ENCODE results near the gene NDUFB7. TPM values are rescaled to one million over a fixed set of nuclear protein-coding genes. Genes with fewer than 3 reads are reported as not detected.
A peak's percentile ranks its signal among the peaks of the same experiment; 100 is the strongest.
"Not testable (repeated sequence)": the region's sequence is repeated elsewhere in the genome, so short reads cannot be mapped to it uniquely, and the experiment has no call there.

NDUFB7 gene
- total RNA-seq, 1 experiment from 2014 or later: 155 TPM

GRCh38 chr19:14553042-14553938, 18.6 kb downstream of the NDUFB7 start:
- Histone ChIP-seq H2BK5ac (ENCODE audit: insufficient read length, low read length) (no peak overlapping the region), H2BK12ac (ENCODE audit: insufficient read length, low read depth, low read length) (no peak overlapping the region), H3K4me2 (ENCODE audit: insufficient read depth, insufficient read length, low read length) (no peak overlapping the region), H2BK15ac (ENCODE audit: low read depth, low read length) (0 out of 2 replicates have a peak overlapping the region, but pooled peaks have one; percentile 10), H3K14ac (ENCODE audit: insufficient read depth, low read length) (no peak overlapping the region), H3K4ac (ENCODE audit: low read depth, low read length) (no peak overlapping the region), H3K4me1 (ENCODE audit: insufficient read depth, low read length) (no peaks in the 10 kb centered on the region), H2AK5ac (ENCODE audit: insufficient read length, low read length) (no peak overlapping the region), H3K56ac (ENCODE audit: insufficient read length, low read depth, low read length) (no peak overlapping the region), H3K27ac (ENCODE audit: insufficient read length, low read depth, low read length) (no peak overlapping the region), H4K20me1 (ENCODE audit: control insufficient read depth, insufficient read depth, insufficient read length) (no peaks in the 10 kb centered on the region), H3K9me3 (ENCODE audit: control insufficient read depth, low read depth, low read length) (no peaks in the 10 kb centered on the region), H3K79me1 (ENCODE audit: insufficient read depth, low read depth, low read length, poor library complexity, severe bottlenecking) (peaks cover 2% of the 10 kb centered on the region), H4K8ac (replicated peaks; ENCODE audit: insufficient read length, low read depth, low read length) (no peak overlapping the region), H2AFZ (ENCODE audit: low read length) (no peak overlapping the region), H2BK20ac (ENCODE audit: low read depth, low read length, poor library complexity, severe bottlenecking) (no peak overlapping the region), H3K18ac (ENCODE audit: insufficient read length, low read depth, low read length) (no peak overlapping the region), H3K9ac (ENCODE audit: extremely low read depth, insufficient read length, low read length) (no peak overlapping the region), H4K5ac (ENCODE audit: insufficient read length, low read depth, low read length) (no peak overlapping the region), H3K23me2 (ENCODE audit: insufficient read length, low read depth, low read length, poor library complexity, severe bottlenecking) (peaks cover 3% of the 10 kb centered on the region), H4K91ac (ENCODE audit: insufficient read length, low read depth, low read length) (no peak overlapping the region), H3K27me3 (ENCODE audit: insufficient read depth, low read length) (no peaks in the 10 kb centered on the region), H3K23ac (ENCODE audit: insufficient read length, low read depth, low read length) (no peak overlapping the region), H3K79me2 (ENCODE audit: insufficient read depth, low read length) (no peaks in the 10 kb centered on the region), H2BK120ac (ENCODE audit: low read depth, low read length, poor library complexity, severe bottlenecking) (no peak overlapping the region), H3T11ph (ENCODE audit: low read length) (no peak overlapping the region)
- DNase-seq: peak; percentile 27
- Mint-ChIP-seq H3K4me1 (peaks cover 18 to 28% of the 10 kb centered on the region in 2 experiments), H3K9me3 (no peaks in the 10 kb centered on the region), H3K27ac (peak overlapping the region in 2 of 3 experiments; percentile 44 to 65; a peak in 1 of 7 replicates), H3K36me3 (ENCODE audit: insufficient read depth in 1 of 3, low read depth in 3 of 3) (peaks cover 2 to 9% (median 7%) of the 10 kb centered on the region in 3 experiments), H3K4me3 (no peak overlapping the region), H3K27me3 (ENCODE audit: low read depth) (no peaks in the 10 kb centered on the region)
- no CpG with 5 or more reads among the region's 35 CpGs for whole genome bisulfite sequencing (ENCODE audit: extremely low coverage, insufficient read length, low lambda C conversion rate)
- TF ChIP-seq CTCF (conservative IDR thresholded peaks at IDR 0.05): no peak

GRCh38 chr19:14552006-14552360, 19.9 kb downstream of the NDUFB7 start:
- WGBS (ENCODE audit: extremely low coverage, insufficient read length, low lambda C conversion rate): no CpG with 5 or more reads among the region's 8 CpGs
- not testable (repeated sequence) for H3T11ph ChIP-seq (ENCODE audit: low read length); H3K23ac ChIP-seq (ENCODE audit: insufficient read length, low read depth, low read length); H2AFZ ChIP-seq (ENCODE audit: low read length); H2BK20ac ChIP-seq (ENCODE audit: low read depth, low read length, poor library complexity, severe bottlenecking); H3K18ac ChIP-seq (ENCODE audit: insufficient read length, low read depth, low read length); H4K20me1 ChIP-seq (ENCODE audit: control insufficient read depth, insufficient read depth, insufficient read length); H3K9ac ChIP-seq (ENCODE audit: extremely low read depth, insufficient read length, low read length); H3K4me3 Mint-ChIP-seq; H3K14ac ChIP-seq (ENCODE audit: insufficient read depth, low read length); H4K8ac ChIP-seq (replicated peaks; ENCODE audit: insufficient read length, low read depth, low read length); H3K27ac Mint-ChIP-seq; H3K4ac ChIP-seq (ENCODE audit: low read depth, low read length); H3K9me3 ChIP-seq (ENCODE audit: control insufficient read depth, low read depth, low read length); H2BK5ac ChIP-seq (ENCODE audit: insufficient read length, low read length); H2BK15ac ChIP-seq (ENCODE audit: low read depth, low read length); H3K4me2 ChIP-seq (ENCODE audit: insufficient read depth, insufficient read length, low read length); H4K5ac ChIP-seq (ENCODE audit: insufficient read length, low read depth, low read length); H2BK120ac ChIP-seq (ENCODE audit: low read depth, low read length, poor library complexity, severe bottlenecking); H3K56ac ChIP-seq (ENCODE audit: insufficient read length, low read depth, low read length); H3K27ac ChIP-seq (ENCODE audit: insufficient read length, low read depth, low read length); H2AK5ac ChIP-seq (ENCODE audit: insufficient read length, low read length); H3K4me1 ChIP-seq (ENCODE audit: insufficient read depth, low read length); H3K23me2 ChIP-seq (ENCODE audit: insufficient read length, low read depth, low read length, poor library complexity, severe bottlenecking); DNase-seq; H3K27me3 Mint-ChIP-seq (ENCODE audit: low read depth); H3K9me3 Mint-ChIP-seq; H4K91ac ChIP-seq (ENCODE audit: insufficient read length, low read depth, low read length); H3K27me3 ChIP-seq (ENCODE audit: insufficient read depth, low read length); H3K79me2 ChIP-seq (ENCODE audit: insufficient read depth, low read length); H2BK12ac ChIP-seq (ENCODE audit: insufficient read length, low read depth, low read length); H3K79me1 ChIP-seq (ENCODE audit: insufficient read depth, low read depth, low read length, poor library complexity, severe bottlenecking)
- peaks cover 2 to 11% (median 9%) of the 10 kb centered on the region in 3 experiments for H3K36me3 Mint-ChIP-seq (ENCODE audit: insufficient read depth in 1 of 3, low read depth in 3 of 3)
- H3K4me1 Mint-ChIP-seq: peaks cover 15 to 24% of the 10 kb centered on the region in 2 experiments
